ENCODE results near the gene MYO10.
"Not testable (repeated sequence)": the region's sequence is repeated elsewhere in the genome, so short reads cannot be mapped to it uniquely, and the experiment has no call there.

MYO10 gene

DNA sequence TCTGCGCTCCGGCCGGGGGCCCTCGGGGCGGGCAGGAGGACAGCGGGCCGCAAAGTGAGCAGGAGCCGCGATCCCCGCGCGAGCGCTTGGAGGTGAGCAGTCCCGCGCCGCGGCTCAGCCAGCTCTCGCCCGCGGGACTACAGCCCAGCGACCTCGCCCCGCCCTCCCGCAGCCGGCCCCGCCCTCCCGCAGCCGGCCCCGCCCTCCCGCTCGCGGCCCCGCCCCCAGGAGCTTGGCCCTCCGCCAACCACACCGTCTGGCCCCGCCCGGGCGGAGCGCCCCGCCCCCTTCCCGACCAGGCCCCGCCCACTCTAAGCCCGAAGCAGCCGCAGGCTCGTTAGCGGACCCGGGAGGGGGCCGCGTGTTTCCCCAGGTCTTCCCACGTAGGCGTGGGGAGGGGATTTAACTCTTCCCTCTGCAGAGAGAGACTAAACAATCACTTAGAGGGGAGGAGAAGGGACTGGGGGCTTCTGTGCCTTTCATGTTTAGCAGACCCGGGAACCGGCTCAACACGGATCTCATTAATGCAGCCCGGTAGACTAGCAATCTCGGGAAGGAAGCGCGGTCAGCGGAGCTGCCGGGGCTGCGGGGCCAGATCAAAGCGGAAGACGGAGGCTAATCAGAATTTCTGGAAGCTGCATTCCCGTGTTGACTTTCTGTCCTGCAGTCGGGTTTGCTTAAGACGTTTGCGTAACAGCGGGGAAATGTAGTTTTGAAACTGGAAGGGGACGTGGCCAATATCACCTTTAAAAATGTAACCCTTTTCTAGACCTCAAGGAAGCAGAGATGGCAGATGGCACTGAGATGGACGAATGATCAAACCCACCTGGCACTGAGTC, at the start of gene MYO10:
Gene MYO10, minus strand, starts transcription at position 139 of the 839 bp plus-strand sequence. CDS start 480 bp downstream, outside the sequence.
- in situ Hi-C loops (cut with MboI; ENCODE audit: low sequenced_read_pairs): loop anchor here (25.0 kb wide), 1 partner anchor 251 kb away; no protein-coding TSS in a partner anchor

DNA sequence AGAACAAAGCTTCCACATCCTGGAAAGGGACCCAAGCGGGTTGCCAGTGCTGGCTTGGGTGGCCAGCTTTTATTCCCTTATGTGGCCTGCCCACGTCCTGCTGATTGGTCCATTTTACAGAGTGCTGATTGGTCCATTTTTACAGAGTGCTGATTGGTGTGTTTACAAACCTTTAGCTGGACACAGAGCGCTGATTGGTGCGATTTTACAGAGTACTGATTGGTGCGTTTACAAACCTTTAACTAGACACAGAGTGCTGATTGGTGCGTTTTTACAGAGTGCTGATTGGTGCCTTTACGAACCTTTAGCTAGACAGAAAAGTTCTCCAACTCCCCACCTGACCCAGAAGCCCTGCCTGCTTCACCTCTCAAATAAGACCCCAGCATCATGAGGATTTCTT, 49.2 kb upstream of the MYO10 start:
- in situ Hi-C loops (cut with MboI; ENCODE audit: low sequenced_read_pairs): not testable (repeated sequence)

DNA sequence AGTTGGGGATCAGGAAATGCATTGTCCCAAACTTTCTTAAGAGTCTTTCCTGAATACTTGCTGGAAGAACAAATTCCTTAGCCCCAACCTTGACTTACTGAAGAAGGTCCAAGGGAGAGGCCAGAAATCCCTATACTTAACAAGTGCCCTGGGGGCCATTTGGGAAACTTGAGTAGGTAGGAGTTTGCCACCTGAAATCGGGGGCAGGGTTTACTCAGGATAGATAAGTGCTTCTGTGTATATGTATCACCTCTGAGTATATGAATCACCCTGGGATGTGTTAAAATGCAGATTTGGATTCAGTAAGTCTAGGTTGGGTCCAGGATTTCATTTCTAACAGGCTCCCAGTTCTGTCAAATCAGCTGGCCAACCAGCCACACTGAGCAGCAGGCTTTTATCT, 47.9 kb upstream of the MYO10 start:
- in situ Hi-C loops (cut with MboI; ENCODE audit: low sequenced_read_pairs): no loop called here

DNA sequence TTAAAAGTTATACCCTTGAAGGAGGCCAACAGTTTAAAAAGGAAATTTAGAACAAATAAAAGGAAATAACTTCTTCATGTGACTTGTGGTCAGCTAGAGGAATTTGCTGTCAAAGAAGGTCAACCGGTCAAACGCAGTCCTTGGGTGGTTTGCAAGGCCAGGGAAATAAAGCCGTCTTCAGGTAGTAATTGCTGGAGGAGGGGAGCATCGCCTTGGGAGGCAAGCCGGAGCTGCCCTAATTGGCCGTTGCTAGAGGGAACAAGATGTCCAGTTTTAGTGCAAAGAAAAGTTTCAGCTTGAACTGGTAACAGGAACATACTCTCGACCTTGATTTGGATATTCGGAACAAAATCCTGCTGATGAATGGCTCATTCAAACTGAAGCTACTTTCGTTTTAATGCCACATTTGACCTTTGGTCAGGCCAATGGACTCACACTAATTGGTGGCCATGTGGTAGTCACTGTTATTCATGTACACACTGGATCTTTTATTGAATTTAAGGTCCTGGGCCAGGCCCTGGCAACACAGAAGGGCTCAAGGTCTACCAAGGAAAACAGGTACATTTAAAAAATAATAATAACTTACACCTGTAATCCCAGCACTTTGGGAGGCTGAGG, 47.0 kb upstream of the MYO10 start:
- in situ Hi-C loops (cut with MboI; ENCODE audit: low sequenced_read_pairs): no loop called here

DNA sequence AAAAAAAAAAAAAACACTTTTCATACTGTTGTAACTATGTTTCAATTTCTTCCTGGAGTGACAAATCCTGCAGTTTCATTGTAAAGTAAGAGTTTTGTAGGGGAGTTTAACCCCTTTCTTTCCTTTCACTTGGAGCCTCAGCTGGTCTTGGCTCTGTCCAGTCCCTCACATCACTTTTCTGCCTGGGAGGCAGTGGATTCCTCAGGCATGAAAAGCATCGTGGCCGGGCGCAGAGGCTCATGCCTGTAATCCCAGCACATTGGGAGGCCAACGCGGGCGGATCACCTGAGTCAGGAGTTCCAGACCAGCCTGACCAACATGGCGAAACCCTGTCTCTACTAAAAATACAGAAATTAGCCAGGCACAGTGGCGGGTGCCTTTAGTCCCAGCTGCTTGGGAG, 45.6 kb upstream of the MYO10 start:
- in situ Hi-C loops (cut with MboI; ENCODE audit: low sequenced_read_pairs): no loop called here

DNA sequence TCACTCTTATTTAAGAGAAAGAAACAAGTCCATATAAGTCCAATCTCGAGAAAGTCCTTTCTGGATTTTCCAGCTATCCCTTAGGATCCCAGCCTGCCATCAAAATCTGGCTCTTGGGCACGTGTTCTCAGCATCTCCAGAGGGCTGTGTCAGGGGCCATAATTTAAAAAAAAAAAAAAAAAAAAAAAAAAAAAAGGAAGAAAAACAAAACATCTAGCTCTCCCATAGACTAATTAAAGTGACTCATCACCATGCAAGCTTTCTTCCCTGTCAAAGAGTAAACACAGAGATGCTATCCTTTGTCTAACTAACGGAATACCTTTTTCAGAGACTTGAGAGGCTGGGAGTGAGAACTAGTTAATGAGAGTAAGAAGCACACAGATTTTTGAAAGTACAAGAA, 44.9 kb upstream of the MYO10 start:
- in situ Hi-C loops (cut with MboI; ENCODE audit: low sequenced_read_pairs): no loop called here

DNA sequence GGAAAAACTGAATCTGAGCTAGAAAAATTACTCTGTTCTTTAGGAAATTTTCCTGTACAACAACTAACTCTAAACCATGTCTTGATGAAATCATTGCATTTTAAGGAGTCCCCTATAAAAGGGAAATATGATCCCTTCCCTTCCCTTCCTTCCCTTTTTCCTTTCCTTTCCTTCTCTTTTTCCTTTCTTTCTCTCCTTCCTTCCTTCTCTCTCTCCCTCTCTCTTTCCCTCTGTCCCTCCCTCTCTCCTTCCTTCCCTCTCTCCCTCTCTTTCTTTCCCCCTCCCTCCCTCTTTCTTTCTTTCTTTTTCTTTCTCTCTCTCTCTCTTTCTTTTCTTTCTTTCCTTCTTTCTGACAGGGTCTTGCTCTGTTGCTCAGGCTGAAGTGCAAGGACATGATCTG, 42.2 kb upstream of the MYO10 start:
- in situ Hi-C loops (cut with MboI; ENCODE audit: low sequenced_read_pairs): no loop called here

DNA sequence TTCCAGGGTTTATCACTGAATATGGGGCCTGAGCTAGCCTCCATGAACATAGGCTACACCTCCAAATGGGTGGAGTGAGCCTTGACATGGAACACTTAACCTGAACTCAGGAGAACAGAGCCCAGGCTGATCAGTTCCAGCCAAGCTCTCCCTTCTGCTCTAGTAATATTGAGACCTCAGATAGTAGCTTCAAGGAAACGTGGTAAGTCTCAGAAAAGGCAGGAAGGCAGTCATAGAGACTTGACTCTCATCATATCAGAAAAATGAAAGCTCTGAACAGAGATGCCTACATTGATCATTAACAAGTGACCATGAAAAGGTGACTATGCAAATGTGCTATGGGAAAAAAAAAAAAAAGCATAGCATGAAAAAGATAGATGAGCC, 40.5 kb upstream of the MYO10 start:
- in situ Hi-C loops (cut with MboI; ENCODE audit: low sequenced_read_pairs): no loop called here

DNA sequence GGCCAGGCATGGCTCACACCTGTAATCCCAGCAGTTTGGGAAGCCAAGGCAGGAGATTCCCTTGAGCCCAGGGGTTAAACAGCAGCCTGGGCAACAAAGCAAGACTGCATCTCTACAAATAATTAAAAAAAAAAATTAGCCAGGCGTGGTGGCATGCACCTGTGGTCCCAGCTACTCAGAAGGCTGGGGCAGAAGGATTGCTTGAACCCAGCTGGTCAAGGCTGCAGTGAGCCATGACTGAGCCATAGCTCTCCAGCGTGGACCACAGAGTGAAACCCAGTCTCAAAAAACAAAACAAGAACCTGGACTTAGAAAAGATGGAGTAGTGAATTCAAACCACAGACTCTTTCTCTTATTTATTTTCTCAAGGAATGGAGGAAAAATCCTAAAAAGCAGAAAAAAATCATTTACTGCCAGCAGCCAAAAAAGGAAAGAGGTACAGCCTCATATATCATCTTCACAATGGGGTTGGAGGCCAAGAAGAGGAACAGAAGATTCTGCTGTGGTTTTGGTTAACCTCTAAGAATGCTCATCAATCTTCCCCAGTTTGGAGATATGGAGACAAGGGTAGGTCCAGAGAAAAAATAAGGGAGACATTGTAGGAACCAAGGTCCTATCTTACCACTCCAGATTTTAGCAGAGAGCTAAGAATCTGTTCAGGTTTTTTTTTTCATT, 40.0 kb upstream of the MYO10 start:
- in situ Hi-C loops (cut with MboI; ENCODE audit: low sequenced_read_pairs): no loop called here

DNA sequence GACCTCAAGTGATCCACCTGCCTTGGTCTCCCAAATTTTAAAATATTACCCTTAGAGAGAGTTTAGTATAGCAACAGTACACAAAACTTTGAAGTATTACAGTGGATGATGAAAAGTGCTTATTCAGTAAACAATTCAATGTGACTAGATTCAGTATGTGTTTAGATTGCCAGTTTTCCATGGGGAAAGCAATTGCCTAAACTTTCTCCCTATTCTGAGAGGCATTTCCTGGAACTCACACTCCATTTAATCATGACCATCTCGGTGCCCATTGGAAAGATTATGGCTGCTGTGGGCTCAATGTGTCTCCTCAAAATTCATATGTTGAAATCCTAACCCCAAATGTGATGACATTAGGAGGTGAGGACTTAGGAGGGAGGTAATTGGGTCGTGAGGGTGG, 38.9 kb upstream of the MYO10 start:
- in situ Hi-C loops (cut with MboI; ENCODE audit: low sequenced_read_pairs): no loop called here

DNA sequence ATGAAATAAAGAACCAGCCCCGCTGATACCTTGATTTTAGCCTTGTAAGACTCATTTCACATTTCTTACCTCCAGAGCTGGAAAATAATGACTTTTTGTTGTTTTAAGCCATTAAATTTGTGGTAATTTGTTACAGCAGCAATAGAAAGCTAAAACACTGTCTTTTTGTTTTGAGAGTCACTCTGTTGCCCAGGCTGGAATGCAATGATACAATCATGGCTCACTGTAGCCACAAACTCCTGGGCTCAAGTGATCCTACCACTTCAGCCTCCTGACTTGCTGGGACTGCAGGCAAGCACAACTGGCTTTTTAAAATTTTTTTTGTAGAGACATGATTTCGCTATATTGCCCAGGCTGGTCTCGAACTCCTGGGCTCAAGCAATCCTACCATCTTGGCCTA, 34.7 kb upstream of the MYO10 start:
- in situ Hi-C loops (cut with MboI; ENCODE audit: low sequenced_read_pairs): no loop called here

DNA sequence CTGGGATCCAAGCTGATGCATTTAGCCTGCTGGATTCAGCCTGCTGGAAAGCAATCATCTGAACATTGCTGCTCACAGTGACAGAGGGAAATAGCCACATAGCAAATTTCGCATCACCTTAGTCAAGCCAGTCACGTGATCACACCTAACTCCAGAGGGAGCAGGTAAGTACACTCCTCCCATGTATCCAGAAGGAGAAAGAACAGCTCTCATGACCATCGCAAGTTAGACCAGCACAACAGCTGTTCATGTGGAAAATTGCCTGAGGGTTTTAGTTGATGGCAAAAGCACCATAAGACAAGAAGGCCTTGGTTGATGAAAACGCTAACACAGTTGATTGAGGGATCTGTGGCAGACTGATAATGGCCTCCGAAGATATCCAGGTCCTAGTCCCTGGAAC, 34.2 kb upstream of the MYO10 start:
- in situ Hi-C loops (cut with MboI; ENCODE audit: low sequenced_read_pairs): no loop called here

DNA sequence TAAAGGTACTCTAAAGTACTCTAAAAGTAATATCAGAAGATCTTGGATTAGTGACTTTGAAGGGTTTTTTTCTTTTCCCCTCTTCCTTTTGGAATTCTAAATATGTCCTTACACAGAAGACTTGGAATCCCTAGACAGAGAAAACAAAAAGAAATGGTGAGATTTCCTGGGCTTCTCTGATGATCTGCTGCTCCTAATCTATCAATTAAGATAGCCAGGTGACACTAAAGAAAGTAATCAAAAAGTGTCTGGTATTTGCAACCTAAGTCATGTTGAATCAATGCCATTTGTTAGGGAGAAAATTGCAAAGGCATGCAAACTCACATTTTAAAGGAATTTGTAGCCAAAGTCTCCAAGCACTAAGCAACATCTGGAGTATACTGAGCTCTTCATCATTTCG, 29.5 kb upstream of the MYO10 start:
- in situ Hi-C loops (cut with MboI; ENCODE audit: low sequenced_read_pairs): no loop called here

DNA sequence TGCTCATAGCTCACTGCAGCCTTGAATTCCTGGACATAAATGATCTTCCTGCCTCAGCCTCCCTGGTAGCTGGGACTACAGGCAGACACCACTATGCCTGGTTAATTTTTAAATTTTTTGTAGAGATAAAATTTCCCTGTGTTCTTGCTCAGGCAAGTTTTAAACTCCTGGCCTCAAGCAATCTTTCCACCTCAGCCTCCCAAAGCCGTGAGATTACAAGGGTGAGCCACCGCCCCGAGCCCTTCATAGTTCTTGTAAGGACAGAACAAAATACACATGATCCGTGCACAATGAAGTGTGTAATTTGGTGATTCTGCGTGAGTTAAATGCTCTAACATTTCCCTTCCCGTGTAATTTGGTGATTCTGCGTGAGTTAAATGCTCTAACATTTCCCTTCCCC, 27.7 kb upstream of the MYO10 start:
- in situ Hi-C loops (cut with MboI; ENCODE audit: low sequenced_read_pairs): no loop called here

DNA sequence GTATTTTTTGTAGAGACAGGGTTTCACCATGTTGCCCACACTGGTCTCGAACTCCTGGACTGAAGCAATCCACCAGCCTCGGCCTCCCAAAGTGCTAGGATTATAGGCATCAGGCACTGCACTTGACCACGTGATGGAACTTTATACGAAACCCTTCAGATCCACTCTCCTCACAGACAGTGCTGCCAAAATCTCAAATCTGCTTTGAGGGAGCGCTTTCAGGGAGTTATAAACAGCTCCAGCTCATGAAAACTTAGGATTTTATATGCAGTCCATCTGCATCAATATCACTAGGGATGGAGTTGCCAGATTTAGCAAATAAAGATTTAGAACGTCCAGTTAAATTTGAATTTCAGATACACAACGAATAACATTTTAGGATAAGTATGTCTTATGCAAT, 25.0 kb upstream of the MYO10 start:
- in situ Hi-C loops (cut with MboI; ENCODE audit: low sequenced_read_pairs): no loop called here

DNA sequence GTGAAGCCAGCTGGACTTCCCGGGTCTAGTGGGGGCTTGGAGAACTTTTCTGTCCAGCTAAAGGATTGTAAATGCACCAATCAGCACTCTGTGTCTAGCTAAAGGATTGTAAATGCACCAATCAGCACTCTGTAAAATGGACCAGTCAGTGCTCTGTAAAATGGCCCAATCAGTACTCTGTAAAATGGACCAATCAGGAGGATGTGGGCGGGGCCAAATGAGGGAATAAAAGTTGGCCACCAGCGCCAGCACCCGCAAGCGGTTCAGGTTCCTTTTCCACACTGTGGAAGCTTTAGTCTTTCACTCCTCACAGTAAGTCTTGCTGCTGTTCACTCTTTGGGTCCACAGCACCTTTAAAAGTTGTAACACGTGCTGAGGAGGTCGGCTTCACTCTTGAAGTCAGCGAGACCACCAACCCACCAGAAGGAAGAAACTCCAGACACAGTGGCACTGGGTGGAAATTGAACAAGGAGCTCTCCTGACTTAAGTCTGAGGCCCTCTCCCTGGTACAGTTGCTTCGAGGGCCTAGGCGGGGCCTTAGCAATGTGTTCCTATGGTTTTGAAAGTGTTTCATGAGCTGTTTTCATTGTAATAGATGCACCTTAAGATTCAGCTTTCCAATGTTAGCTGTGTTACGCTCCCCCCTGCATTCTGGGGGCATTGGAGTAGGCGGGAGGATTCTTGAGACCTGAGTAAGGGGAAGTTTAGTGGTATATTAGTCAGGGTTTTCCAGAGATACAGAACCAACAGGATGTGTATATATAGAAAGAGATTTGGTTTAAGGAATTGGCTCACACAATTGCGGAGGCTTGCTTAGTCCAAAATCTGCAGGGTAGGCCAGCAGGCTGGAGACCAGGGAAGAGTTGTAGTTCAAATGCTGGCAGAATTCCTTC, 21.5 kb upstream of the MYO10 start:
- in situ Hi-C loops (cut with MboI; ENCODE audit: low sequenced_read_pairs): no loop called here

DNA sequence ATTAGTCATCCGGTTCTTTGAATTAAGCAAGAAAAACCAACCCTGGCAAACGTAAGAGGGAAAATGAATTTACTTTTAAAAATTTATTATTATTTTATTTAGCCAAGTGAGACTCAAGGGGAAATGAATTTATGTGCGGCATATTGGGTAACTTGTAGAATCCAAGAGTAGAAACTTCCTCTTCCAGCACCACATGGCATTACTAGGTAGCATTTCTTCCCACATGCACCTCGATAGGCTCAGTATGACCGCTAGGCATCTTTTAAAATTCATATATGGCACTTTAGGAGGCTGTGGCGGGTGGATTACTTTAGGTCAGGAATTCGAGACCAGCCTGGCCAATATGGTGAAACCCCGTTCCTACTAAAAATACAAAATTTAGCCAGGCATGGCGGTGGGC, 17.6 kb upstream of the MYO10 start:
- in situ Hi-C loops (cut with MboI; ENCODE audit: low sequenced_read_pairs): no loop called here

DNA sequence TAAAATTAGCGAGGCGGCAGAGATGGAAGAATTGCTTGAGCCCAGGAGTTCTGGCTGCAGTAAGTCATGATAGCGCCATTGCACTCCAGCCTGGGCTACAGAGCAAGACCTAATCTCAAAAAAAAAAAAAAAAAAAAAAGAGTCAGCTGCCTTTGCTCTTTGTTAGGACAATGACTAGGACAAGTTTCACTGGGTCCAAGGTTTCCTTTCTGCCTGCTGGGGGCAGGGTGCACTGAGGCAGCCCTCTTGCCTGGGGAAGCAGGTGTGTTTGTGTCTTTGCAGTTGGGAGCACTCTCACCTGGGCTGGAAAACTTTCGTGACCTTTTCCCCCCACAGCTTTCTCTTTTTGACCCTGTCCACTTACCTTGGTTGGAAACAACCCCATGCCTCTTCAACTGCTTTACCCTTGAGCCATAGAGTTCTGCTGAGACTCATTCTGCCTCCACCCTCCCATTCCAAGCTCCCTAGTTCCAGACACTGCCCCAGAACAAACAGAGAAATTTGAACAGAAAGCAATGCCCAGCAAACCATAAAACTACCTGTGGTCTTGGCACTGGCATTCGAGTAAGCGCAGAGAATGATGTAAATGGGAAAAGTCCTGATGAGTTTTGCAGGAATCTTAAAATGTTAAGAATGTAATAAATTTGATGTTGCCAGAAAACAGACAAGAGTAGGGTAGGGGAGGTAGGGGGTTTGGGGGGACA, 17.0 kb upstream of the MYO10 start:
- in situ Hi-C loops (cut with MboI; ENCODE audit: low sequenced_read_pairs): no loop called here

DNA sequence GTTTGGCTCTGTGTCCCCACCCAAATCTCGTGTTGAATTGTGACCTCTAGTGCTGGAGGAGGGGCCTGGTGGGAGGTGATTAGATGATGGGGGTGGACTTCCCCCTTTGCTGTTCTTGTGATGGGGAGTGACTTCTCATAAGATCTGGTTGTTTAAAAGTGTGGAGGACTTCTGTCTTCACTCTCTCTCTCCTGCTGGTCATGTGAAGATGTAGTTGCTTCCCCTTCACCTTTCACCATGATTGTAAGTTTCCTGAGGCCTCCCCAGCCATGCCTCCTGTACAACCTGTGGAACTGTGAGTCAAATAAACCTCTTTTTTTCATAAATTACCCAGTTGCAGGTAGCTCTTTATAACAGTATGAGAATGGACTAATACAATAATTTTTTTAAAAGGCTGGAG, 10.6 kb upstream of the MYO10 start:
- in situ Hi-C loops (cut with MboI; ENCODE audit: low sequenced_read_pairs): loop anchor here (25.0 kb wide), 1 partner anchor 241 kb away; no protein-coding TSS in a partner anchor
